ENCODE measurements around the gene SLIT3.

DNA sequence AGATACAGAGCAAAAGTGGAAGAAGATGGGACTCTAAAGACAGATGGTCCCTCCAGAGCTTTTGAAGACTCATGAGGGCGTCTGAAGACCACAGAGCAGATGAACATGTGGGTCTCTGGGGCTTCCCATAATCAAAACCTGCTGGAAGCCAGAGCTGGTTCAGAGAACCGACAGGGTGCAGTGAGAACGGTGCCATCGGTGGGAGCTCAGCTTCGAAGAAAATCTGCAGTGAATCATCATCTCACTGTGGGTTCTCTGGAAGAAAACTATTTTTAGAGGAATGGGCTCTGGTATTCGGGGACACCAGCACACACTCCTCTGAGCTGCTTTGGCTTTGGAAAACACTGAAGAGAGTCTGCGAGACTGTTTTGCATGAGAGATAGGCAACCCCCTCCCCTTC is 499.4 kb downstream of the SLIT3 start:
- TF ChIP-seq, protein P1, sequence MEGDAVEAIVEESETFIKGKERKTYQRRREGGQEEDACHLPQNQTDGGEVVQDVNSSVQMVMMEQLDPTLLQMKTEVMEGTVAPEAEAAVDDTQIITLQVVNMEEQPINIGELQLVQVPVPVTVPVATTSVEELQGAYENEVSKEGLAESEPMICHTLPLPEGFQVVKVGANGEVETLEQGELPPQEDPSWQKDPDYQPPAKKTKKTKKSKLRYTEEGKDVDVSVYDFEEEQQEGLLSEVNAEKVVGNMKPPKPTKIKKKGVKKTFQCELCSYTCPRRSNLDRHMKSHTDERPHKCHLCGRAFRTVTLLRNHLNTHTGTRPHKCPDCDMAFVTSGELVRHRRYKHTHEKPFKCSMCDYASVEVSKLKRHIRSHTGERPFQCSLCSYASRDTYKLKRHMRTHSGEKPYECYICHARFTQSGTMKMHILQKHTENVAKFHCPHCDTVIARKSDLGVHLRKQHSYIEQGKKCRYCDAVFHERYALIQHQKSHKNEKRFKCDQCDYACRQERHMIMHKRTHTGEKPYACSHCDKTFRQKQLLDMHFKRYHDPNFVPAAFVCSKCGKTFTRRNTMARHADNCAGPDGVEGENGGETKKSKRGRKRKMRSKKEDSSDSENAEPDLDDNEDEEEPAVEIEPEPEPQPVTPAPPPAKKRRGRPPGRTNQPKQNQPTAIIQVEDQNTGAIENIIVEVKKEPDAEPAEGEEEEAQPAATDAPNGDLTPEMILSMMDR (IDR thresholded peaks at IDR 0.05): no peak
- no peak for TF ChIP-seq POLR2AphosphoS5 (IDR thresholded peaks at IDR 0.05; ENCODE audit: insufficient read depth in 1 of 2, low read depth in 1 of 2)
